OCI-LY3 (cell line): ENCODE measurements around the gene LRRC75B.
"Not testable (repeated sequence)": the region's sequence is repeated elsewhere in the genome, so short reads cannot be mapped to it uniquely, and the experiment has no call there.

Experiments
- CTCF ChIP-seq: fragments of 200-600, 300-600 bp; sonication (generic); IDR thresholded peaks from 2 replicates; pipeline ENCODE4 v1.5.1; 2014; ENCODE audit warnings: antibody characterized with exemption, low read length, low read depth
- EZH2phosphoT487 ChIP-seq: fragments of 200-600 bp; shearing (Covaris generic); IDR thresholded peaks from 2 replicates; pipeline ENCODE4 v1.6.1; 2018; ENCODE audit warnings: antibody characterized with exemption, mixed run types, low read depth

GRCh38 chr22:24597076-24597475 is 4.2 kb upstream of the LRRC75B start:
- not testable (repeated sequence) for TF ChIP-seq CTCF, EZH2phosphoT487
